HG03139 (cell line): Measurements from ENCODE around the gene SRRD.
"Not testable (repeated sequence)": the region's sequence is repeated elsewhere in the genome, so short reads cannot be mapped to it uniquely, and the experiment has no call there.

Experiments
- ATAC-seq: cut with Tn5 transposase; IDR thresholded peaks from one replicate; pipeline ENCODE4 v1.9.1; 2021; ENCODE audit not compliant: unreplicated experiment

SRRD gene

DNA sequence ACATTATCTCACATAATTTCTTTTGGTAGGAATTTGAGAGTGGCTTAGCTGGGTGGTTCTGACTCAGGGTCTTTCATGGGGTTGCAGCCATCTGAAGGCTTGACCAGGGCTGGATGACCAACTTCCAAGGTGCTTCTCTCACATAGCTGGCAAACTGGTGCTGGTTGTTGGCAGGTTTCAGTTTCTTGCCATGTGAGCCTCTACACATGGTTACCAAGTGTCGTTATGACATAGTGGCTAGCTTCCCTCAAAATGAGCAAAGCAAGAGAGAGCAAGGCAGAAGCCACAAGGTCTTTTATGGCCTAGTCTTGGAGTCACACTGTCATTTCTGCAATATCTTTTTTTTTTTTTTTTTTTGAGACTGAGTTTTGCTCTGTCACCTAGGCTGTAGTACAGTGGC lies 32.8 kb downstream of the SRRD start:
- no peak for ATAC-seq

GRCh38 chr22:26517429-26517828 lies 33.8 kb downstream of the SRRD start:
- ATAC-seq = no peak

GRCh38 chr22:26522012-26522411 lies 38.3 kb downstream of the SRRD start:
- ATAC-seq = no peak

GRCh38 chr22:26522592-26522991 lies 38.9 kb downstream of the SRRD start:
- no peak for ATAC-seq

DNA sequence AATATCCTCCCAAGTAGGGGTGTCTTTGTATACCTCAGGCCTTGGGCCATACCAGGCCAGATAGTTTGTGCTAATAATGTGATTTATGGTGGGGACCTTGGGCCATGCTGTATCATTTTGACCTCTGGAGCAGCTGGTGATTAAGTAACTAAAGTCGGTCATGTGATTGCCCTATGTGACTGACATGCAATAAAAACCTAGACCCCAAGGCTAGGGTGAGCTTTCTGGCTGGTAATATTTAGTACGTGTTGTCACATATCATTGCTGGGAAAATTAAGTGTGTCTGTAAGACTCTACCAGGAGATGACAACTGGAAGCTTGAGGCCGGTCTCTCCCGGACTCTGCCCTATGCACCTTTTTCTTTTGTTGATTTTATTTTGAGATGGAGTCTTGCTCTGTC lies 41.2 kb downstream of the SRRD start:
- ATAC-seq = no peak

GRCh38 chr22:26525946-26526564 lies 42.4 kb downstream of the SRRD start:
- no peak for ATAC-seq

GRCh38 chr22:26527167-26527566 lies 43.5 kb downstream of the SRRD start:
- no peak for ATAC-seq

DNA sequence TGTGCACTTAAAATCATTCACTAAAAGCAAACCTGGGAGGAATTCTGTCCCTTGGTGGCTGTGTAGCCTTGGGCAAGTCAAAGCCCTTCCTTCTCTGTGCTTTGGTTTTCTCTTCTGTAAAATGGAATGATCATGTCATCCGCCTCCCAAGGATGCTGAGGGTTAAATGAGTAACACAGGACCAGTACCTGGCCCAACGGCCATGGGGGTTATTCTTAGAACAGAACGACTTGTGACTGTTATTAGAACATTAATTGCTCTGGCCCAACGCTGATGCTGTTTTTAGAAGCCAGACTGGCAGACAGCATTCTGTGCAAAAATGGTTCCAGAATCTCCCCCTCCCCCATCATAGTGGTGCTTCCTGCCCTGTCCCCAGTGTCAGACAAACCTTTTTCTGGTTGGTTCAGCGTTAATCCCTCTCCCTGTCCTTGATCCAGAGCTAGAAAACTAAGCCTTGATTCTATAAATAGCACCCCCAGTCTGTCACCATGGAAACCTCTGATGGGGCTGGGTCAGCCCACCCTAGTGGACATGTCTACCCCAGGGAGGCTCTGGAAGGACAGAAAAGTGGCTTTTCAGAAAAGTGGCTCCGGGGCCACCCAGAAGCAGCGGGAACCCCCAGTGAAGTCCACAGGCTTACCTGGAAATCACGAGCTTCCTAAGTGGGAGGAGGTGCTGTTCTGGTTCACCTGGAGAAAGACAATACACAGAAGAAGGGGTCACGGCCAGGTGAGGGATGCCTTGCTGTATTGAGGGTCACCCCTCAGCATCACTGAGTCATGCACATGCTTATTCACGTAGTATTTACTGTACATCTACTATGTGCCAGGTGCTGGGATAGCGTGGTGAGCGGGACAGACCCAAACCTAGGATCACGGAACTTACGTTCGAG lies 44.1 kb downstream of the SRRD start:
- no peak for ATAC-seq

- ATAC-seq = not testable (repeated sequence)
These were observed 44.8 kb downstream of the SRRD start for GRCh38 chr22:26528518-26528917.

DNA sequence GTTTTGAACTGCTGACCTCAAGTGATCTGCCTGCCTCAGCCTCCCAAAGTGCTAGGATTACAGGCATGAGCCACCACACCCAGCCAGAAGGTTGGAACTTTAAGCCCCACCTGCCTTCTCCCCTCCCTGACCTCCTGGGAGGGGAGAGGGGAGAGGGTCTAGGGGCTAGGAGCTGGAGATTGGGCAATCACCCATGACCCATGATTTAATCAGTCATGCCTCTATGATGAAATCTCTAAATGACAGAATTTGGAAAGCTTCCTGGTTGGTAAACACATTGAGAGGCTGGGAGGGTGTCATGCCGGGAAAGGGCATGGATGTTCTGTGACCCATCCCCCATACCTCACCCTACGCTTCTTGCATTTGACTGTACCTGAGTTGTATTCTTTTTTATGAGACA lies 45.7 kb downstream of the SRRD start:
- ATAC-seq = no peak

- no peak for ATAC-seq
These were observed 50.6 kb downstream of the SRRD start for GRCh38 chr22:26534171-26534855.

- ATAC-seq = no peak
These were observed 51.4 kb downstream of the SRRD start for GRCh38 chr22:26534874-26535602.

DNA sequence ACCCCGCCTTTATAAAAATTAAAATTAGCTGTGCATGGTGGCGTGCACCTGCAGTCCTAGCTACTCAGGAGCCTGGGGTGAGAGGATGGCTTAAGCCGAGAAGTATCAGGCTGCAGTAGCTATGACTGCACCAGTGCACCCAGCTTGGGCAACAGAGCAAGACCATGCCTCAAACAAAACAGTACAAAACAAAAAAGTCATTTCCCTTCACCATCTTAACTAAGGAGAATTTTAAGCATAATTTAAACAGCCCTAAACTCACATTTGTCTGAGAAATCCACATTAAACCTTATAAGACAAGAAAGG lies 51.9 kb downstream of the SRRD start:
- ATAC-seq = no peak

GRCh38 chr22:26536056-26536761 lies 52.5 kb downstream of the SRRD start:
- ATAC-seq = no peak

- no peak for ATAC-seq
These were observed 53.1 kb downstream of the SRRD start for GRCh38 chr22:26536762-26537134.

DNA sequence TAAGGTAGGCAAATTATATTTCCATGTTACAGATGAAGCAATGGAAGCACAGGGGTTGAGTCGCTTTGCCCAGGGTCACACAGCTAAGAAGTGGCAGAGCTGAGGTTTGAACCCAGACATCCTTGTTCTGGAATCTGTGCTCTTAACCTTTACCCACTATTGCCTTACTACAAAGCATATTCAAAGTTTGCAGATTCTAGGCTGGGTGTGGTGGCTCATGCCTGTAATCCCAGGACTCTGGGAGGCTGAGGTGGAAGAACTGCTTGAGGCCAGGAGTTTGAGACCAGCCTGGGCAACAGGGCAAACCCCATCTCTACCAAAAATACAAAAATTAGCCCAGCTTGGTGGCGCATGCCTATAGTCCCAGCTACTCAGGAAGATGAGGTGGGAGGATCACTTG lies 56.4 kb downstream of the SRRD start:
- ATAC-seq = no peak

DNA sequence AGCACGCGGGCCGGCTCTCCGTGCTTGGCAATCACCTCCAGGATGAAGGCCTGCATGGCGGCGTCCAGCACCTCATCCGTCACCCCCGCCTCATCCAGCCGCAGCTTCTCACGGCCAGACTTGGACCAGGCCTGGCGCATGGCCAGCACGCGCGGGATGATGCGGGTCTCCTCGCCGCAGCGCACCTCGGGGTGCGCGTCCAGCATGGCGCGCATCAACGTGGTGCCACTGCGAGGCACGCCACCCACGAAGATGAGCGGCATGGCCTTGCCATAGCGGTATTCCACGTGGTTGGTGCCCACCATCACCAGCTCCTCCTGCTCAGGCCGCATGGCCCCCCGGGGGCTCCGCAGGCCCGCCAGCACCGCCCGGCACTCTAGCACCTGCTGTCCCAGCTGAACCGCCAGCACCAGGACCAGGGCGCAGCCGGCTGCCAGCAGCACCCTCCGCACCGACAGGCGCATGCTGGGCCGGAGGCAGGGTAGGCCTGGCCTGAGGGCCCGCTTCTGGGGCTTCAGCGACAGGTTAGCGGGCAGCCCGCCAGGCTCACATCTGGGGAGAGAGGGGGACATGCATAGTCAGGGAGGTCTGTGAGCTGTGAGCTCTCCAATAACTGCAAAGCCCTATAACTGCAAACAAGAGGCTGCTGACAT lies 57.6 kb downstream of the SRRD start:
- ATAC-seq = no peak

DNA sequence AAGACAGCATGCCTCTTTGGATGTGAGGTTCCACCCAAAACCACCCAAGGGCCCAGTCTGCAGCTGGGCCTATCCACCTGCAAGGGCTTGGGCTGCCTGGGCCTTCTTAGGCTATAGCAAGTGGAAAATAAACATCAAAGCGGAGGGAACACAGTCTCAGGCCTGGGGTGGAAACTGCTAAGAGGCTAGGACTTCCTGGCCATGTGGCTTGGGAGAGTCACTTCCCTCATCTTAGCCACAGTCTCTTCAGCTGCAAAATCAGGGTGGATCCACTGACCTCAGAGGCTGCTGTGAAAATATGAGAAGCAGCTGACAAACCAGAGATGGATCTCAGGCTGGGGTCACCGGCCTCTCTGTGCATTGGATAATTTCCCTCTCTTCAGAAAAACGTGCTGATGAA lies 59.2 kb downstream of the SRRD start:
- ATAC-seq = no peak
